ENCODE data around the gene PDE3B. TPM values are rescaled to one million over a fixed set of nuclear protein-coding genes. Genes with fewer than 3 reads are reported as not detected.

PDE3B gene
- total and polyA plus RNA-seq, 2 of the 8 experiments (the other 6 are each of a cell fraction or from before 2014, with no cell fraction given), result 2.7 to 10.9 TPM

GRCh38 chr11:14700593-14700992 is 57.0 kb downstream of the PDE3B start:
- Histone ChIP-seq H3K4me1 (replicated peaks in 1 of 4; ENCODE audit: control insufficient read depth in 3 of 4, insufficient read depth in 4 of 4, low read length in 3 of 4) (no peaks in the 10 kb centered on the region), H3K79me2 (ENCODE audit: control insufficient read depth in 1 of 2, insufficient read depth in 2 of 2, low read length in 2 of 2) (no peaks in the 10 kb centered on the region), H4K91ac (replicated peaks; ENCODE audit: insufficient read length, low read length) (no peak overlapping the region), H2BK15ac (ENCODE audit: low read length) (no peak overlapping the region), H3K9me3 (ENCODE audit: insufficient read depth in 2 of 2, low read depth in 1 of 2, low read length in 1 of 2) (peaks cover 0 to 4% of the 10 kb centered on the region in 2 experiments; a peak in 2 of 4 replicates), H3K23me2 (ENCODE audit: low read depth, low read length) (no peaks in the 10 kb centered on the region), H3K79me1 (ENCODE audit: low read depth, low read length) (no peaks in the 10 kb centered on the region), H3K27ac (ENCODE audit: low read depth, low read length) (no peak overlapping the region), H2BK20ac (ENCODE audit: low read length) (no peak overlapping the region), H3K27me3 (replicated peaks in 1 of 4; ENCODE audit: control insufficient read depth in 3 of 4, extremely low read depth in 1 of 4, insufficient read depth in 3 of 4, low read length in 3 of 4) (no peaks in the 10 kb centered on the region), H3K4me3 (ENCODE audit: extremely low read depth in 1 of 4, insufficient read depth in 2 of 4, low read depth in 3 of 4, low read length in 4 of 4) (no peak overlapping the region), H2BK12ac (ENCODE audit: low read depth, low read length) (no peak overlapping the region), H3K23ac (ENCODE audit: insufficient read length) (no peak overlapping the region), H3K56ac (replicated peaks; ENCODE audit: insufficient read length, low read depth, low read length) (no peak overlapping the region), H3K4me2 (ENCODE audit: insufficient read depth in 1 of 2, low read depth in 2 of 2, low read length in 2 of 2) (no peak overlapping the region), H2AK5ac (ENCODE audit: low read depth, low read length) (no peak overlapping the region), H2BK5ac (ENCODE audit: low read depth, low read length) (no peak overlapping the region), H4K5ac (ENCODE audit: insufficient read length, low read depth, low read length) (no peak overlapping the region), H2BK120ac (replicated peaks; ENCODE audit: low read depth, low read length) (no peak overlapping the region), H3K18ac (ENCODE audit: extremely low read depth, low read length) (no peak overlapping the region), H3K36me3 (ENCODE audit: control insufficient read depth in 2 of 4, insufficient read depth in 4 of 4, low read length in 3 of 4) (no peaks in the 10 kb centered on the region; a peak in 1 of 8 replicates), H4K8ac (ENCODE audit: extremely low read depth, insufficient read depth, low read length) (no peak overlapping the region), H3K9ac (replicated peaks in 1 of 4; ENCODE audit: extremely low read depth in 1 of 4, low read depth in 3 of 4, low read length in 3 of 4) (no peak overlapping the region), H2AFZ (ENCODE audit: low read length) (no peak overlapping the region), H3K4ac (replicated peaks; ENCODE audit: insufficient read length, low read depth, low read length) (no peak overlapping the region), H4K20me1 (replicated peaks in 1 of 2; ENCODE audit: control insufficient read depth in 1 of 2, insufficient read depth in 2 of 2, low read length in 2 of 2) (no peaks in the 10 kb centered on the region), H3K14ac (ENCODE audit: insufficient read length) (no peak overlapping the region)
- no peak for FAIRE-seq
- POLR2A ChIA-PET (ENCODE audit: partially characterized antibody), result interaction anchor here (0.9 kb wide), 1 partner anchor 56 kb away, joined by 3 read pairs; no protein-coding TSS in a partner anchor
- WGBS, 2 experiments (ENCODE audit: extremely low coverage in 1 of 2, insufficient coverage in 1 of 2, insufficient read length in 1 of 2, insufficient replicate concordance in 2 of 2, low coverage in 1 of 2, low lambda C conversion rate in 2 of 2, missing lambda C conversion rate in 1 of 2), result 86% methylated on average over 1 of the region's 1 CpG; no CpG with 5 or more reads in 1 of the 2 experiments
- no peak for DNase-seq (ENCODE audit: low read depth in 1 of 2, low spot score in 2 of 2)
- CTCF ChIA-PET (ENCODE audit: partially characterized antibody), result no interaction called here
- TF ChIP-seq CBX8 (IDR thresholded peaks at IDR 0.05; ENCODE audit: borderline replicate concordance, low read depth, low read length) (no peak), JUN (IDR thresholded peaks at IDR 0.05; ENCODE audit: low read depth, low read length) (no peak), FOSL1 (IDR thresholded peaks at IDR 0.05; ENCODE audit: insufficient read depth, low read depth, low read length) (no peak), SP4 (IDR thresholded peaks at IDR 0.05; ENCODE audit: low read length) (no peak), RNF2 (IDR thresholded peaks at IDR 0.05; ENCODE audit: borderline replicate concordance, low read depth, low read length, missing control alignments, poor library complexity, severe bottlenecking) (no peak), KDM5A (IDR thresholded peaks at IDR 0.05; ENCODE audit: low read length) (no peak), POU5F1 (IDR thresholded peaks at IDR 0.05; ENCODE audit: low read depth, low read length) (no peak), MAX (IDR thresholded peaks at IDR 0.05) (no peak), POLR2A (IDR thresholded peaks at IDR 0.05; ENCODE audit: control extremely low read depth in 1 of 2, low read depth in 2 of 2, low read length in 2 of 2) (no peak), NRF1 (IDR thresholded peaks at IDR 0.05; ENCODE audit: low read depth, low read length) (no peak), ASH2L (IDR thresholded peaks at IDR 0.05; ENCODE audit: low read length) (no peak), ATF2 (IDR thresholded peaks at IDR 0.05; ENCODE audit: low read length) (no peak), KDM4A (IDR thresholded peaks at IDR 0.05; ENCODE audit: low read depth, low read length, severe bottlenecking) (no peak)

All from H1 (cell line).